Ovary (tissue), 3 donors: ENCODE results near the gene KCMF1.

Experiments used
- EP300 ChIP-seq: sonication (generic); formaldehyde crosslinking; IDR thresholded peaks from one replicate; pipeline ENCODE4 v1.6.1; 2017; ENCODE audit warnings: antibody characterized with exemption
- POLR2A ChIP-seq: fragments of 450-650 bp; IDR thresholded peaks from one replicate; pipeline ENCODE4 v1.6.1; 2017; ENCODE audit warnings: antibody characterized with exemption, mild to moderate bottlenecking, moderate library complexity
- TF ChIP-seq, protein P1 (sequence below), 3 donors: fragments of 450-650 bp in 2 of 3; fragments of 200-600 bp in 1 of 3; IDR thresholded peaks; one replicate each; pipeline versions ENCODE4 v1.5.1 to v1.8.0; 2016 to 2022; ENCODE audit warnings: antibody characterized with exemption in 3 of 3, mild to moderate bottlenecking in 1 of 3
- donor health status: DM: no; HTN: no; CAD: no.

DNA sequence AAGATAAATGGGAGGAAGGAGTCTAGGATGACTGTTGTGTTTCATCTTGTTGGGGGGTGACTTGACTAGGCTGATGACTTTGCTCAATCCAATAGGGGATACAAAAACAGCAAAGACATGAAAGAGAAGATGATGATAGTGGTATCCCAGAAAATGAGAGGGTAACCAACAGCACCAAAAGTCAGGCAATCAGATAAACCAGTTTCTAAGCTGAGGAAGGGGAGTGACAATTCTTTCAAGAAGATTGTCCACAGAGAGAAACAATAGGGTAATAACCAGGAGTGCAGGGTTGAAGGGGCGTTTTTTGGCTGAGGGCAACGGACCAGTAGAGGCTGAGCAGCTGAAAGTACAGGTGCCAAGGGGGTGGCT lies 7.7 kb upstream of the KCMF1 start:
- TF ChIP-seq, protein P1, sequence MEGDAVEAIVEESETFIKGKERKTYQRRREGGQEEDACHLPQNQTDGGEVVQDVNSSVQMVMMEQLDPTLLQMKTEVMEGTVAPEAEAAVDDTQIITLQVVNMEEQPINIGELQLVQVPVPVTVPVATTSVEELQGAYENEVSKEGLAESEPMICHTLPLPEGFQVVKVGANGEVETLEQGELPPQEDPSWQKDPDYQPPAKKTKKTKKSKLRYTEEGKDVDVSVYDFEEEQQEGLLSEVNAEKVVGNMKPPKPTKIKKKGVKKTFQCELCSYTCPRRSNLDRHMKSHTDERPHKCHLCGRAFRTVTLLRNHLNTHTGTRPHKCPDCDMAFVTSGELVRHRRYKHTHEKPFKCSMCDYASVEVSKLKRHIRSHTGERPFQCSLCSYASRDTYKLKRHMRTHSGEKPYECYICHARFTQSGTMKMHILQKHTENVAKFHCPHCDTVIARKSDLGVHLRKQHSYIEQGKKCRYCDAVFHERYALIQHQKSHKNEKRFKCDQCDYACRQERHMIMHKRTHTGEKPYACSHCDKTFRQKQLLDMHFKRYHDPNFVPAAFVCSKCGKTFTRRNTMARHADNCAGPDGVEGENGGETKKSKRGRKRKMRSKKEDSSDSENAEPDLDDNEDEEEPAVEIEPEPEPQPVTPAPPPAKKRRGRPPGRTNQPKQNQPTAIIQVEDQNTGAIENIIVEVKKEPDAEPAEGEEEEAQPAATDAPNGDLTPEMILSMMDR (IDR thresholded peaks at IDR 0.05), result no peak
- TF ChIP-seq POLR2A, result no peak
- TF ChIP-seq EP300, result no peak
